Astrocyte (in vitro differentiated cells and primary cell): ENCODE measurements around the gene TTF2. TPM values are rescaled to one million over a fixed set of nuclear protein-coding genes. Genes with fewer than 3 reads are reported as not detected.
A peak's percentile ranks its signal among the peaks of the same experiment; 100 is the strongest.
"Not testable (repeated sequence)": the region's sequence is repeated elsewhere in the genome, so short reads cannot be mapped to it uniquely, and the experiment has no call there.

Experiments used
- DNase-seq: peaks from one replicate; pipeline ENCODE4 v3.0.0-alpha.2; 2010; ENCODE audit warnings: low read depth
- FAIRE-seq: peaks from 2 replicates; lab custom pipeline; 2011; peaks lifted over from hg19 to GRCh38; lab: Jason Lieb, UNC
- H2AFZ ChIP-seq: 2 replicates; pipeline ENCODE4 v1.6.0; 2012; ENCODE audit warnings: low read depth, low read length, inconsistent platforms
- H3K27ac ChIP-seq: 2 replicates; pipeline ENCODE4 v1.5.1; 2011; ENCODE audit warnings: low read depth, low read length, inconsistent platforms
- H3K27me3 ChIP-seq: 2 replicates; pipeline ENCODE4 v1.6.0; 2011; ENCODE audit warnings: low read length, inconsistent platforms; ENCODE audit not compliant: insufficient read depth
- H3K36me3 ChIP-seq: 2 replicates; pipeline ENCODE4 v1.5.1; 2011; ENCODE audit warnings: low read length, inconsistent platforms; ENCODE audit not compliant: insufficient read depth
- H3K4me1 ChIP-seq: 2 replicates; pipeline ENCODE4 v1.5.1; 2011; ENCODE audit warnings: low read length, inconsistent platforms; ENCODE audit not compliant: insufficient read depth
- H3K4me2 ChIP-seq: 2 replicates; pipeline ENCODE4 v1.6.0; 2012; ENCODE audit warnings: low read length, inconsistent platforms
- H3K4me3 ChIP-seq: 2 replicates; pipeline ENCODE4 v1.5.1; 2011; ENCODE audit warnings: low read depth, mild to moderate bottlenecking, low read length, inconsistent platforms; ENCODE audit not compliant: insufficient read depth
- H3K79me2 ChIP-seq: 2 replicates; pipeline ENCODE4 v1.6.0; 2012; ENCODE audit warnings: mild to moderate bottlenecking, low read length, inconsistent platforms; ENCODE audit not compliant: insufficient read depth
- H3K9ac ChIP-seq: 2 replicates; pipeline ENCODE4 v1.6.0; 2012; ENCODE audit warnings: mild to moderate bottlenecking, low read length, inconsistent platforms
- H3K9me3 ChIP-seq: 2 replicates; pipeline ENCODE4 v1.5.1; 2012; ENCODE audit warnings: low read depth, mild to moderate bottlenecking, low read length, inconsistent platforms; ENCODE audit not compliant: insufficient read depth
- H4K20me1 ChIP-seq: 2 replicates; pipeline ENCODE4 v1.6.0; 2012; ENCODE audit warnings: low read length, inconsistent platforms; ENCODE audit not compliant: insufficient read depth
- H3K27ac Mint-ChIP-seq: one replicate; pipeline ENCODE4 v1.8.0; 2021; ENCODE audit warnings: mild to moderate bottlenecking, mixed read lengths; ENCODE audit not compliant: unreplicated experiment
- H3K27me3 Mint-ChIP-seq: one replicate; pipeline ENCODE4 v1.8.0; 2021; ENCODE audit warnings: low read depth, mixed read lengths; ENCODE audit not compliant: unreplicated experiment
- H3K36me3 Mint-ChIP-seq: one replicate; pipeline ENCODE4 v1.8.0; 2021; ENCODE audit warnings: low read depth, mixed read lengths; ENCODE audit not compliant: unreplicated experiment
- H3K4me1 Mint-ChIP-seq: one replicate; pipeline ENCODE4 v1.8.0; 2021; ENCODE audit warnings: low read depth, mixed read lengths; ENCODE audit not compliant: unreplicated experiment
- H3K4me3 Mint-ChIP-seq: one replicate; pipeline ENCODE4 v1.8.0; 2021; ENCODE audit warnings: mild to moderate bottlenecking, moderate library complexity, mixed read lengths; ENCODE audit not compliant: unreplicated experiment
- H3K9me3 Mint-ChIP-seq: one replicate; pipeline ENCODE4 v1.8.0; 2021; ENCODE audit warnings: mild to moderate bottlenecking, mixed read lengths; ENCODE audit not compliant: unreplicated experiment
- EZH2 ChIP-seq: IDR thresholded peaks from 2 replicates; pipeline ENCODE4 v1.6.1; 2012; ENCODE audit warnings: mild to moderate bottlenecking, low read length, inconsistent platforms; ENCODE audit not compliant: insufficient read depth
- total RNA-seq: library from RNA; stranded (reverse); gene quantifications from 2 replicates; pipeline ENCODE4 v1.2.1, GENCODE V29; 2021
- TF ChIP-seq, protein P1 (sequence below): IDR thresholded peaks from 2 replicates; pipeline ENCODE4 v1.5.1; 2011; ENCODE audit warnings: low read depth, mild to moderate bottlenecking, inconsistent platforms, low read length, moderate library complexity; ENCODE audit not compliant: insufficient read depth

Gene TTF2
- total RNA-seq, 1 donor from 2014 or later, result 23.4 TPM

DNA sequence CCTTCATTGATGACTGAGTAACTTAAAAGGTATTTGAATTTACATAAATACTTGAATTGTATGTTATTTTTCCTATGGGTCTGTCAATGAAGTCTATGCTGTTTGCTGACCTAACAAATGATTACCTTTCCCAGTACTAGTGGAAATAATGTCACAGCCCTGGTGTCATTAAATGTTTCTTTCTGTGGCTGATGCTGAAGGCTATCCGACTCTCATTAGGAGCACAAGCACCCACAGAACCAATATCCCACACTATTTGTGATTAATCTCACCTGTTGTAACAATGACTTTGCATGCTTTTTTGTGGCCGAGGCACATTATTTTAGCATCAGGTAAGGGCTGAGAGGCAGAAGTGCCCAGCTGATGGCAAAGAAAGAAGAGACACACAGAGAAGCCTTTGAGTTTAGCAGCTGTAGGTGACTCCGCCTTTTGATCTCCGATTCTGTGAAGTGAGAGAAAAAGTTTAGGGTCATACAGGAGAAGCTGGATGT lies 87.3 kb downstream of the TTF2 start:
- peak; percentile 49 for FAIRE-seq
- H3K27ac ChIP-seq, result peak overlapping the region; percentile 88
- H4K20me1 ChIP-seq, result no peaks in the 10 kb centered on the region
- TF ChIP-seq EZH2, result no peak
- TF ChIP-seq, protein P1, sequence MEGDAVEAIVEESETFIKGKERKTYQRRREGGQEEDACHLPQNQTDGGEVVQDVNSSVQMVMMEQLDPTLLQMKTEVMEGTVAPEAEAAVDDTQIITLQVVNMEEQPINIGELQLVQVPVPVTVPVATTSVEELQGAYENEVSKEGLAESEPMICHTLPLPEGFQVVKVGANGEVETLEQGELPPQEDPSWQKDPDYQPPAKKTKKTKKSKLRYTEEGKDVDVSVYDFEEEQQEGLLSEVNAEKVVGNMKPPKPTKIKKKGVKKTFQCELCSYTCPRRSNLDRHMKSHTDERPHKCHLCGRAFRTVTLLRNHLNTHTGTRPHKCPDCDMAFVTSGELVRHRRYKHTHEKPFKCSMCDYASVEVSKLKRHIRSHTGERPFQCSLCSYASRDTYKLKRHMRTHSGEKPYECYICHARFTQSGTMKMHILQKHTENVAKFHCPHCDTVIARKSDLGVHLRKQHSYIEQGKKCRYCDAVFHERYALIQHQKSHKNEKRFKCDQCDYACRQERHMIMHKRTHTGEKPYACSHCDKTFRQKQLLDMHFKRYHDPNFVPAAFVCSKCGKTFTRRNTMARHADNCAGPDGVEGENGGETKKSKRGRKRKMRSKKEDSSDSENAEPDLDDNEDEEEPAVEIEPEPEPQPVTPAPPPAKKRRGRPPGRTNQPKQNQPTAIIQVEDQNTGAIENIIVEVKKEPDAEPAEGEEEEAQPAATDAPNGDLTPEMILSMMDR, result no peak
- no peaks in the 10 kb centered on the region for H3K79me2 ChIP-seq
- Mint-ChIP-seq H3K36me3 (no peaks in the 10 kb centered on the region), H3K4me1 (peaks cover 22% of the 10 kb centered on the region), H3K4me3 (no peak overlapping the region), H3K27me3 (no peaks in the 10 kb centered on the region), H3K27ac (peak overlapping the region; percentile 48), H3K9me3 (peaks cover 6% of the 10 kb centered on the region)
- H3K4me3 ChIP-seq, result peak overlapping the region; percentile 3
- H3K9me3 ChIP-seq, result no peaks in the 10 kb centered on the region
- no peak overlapping the region for H2AFZ ChIP-seq
- H3K4me2 ChIP-seq, result peak overlapping the region; percentile 72
- H3K27me3 ChIP-seq, result no peaks in the 10 kb centered on the region
- H3K4me1 ChIP-seq, result peaks cover 21% of the 10 kb centered on the region
- no peaks in the 10 kb centered on the region for H3K36me3 ChIP-seq
- DNase-seq, result no peak
- H3K9ac ChIP-seq, result peak overlapping the region; percentile 67

DNA sequence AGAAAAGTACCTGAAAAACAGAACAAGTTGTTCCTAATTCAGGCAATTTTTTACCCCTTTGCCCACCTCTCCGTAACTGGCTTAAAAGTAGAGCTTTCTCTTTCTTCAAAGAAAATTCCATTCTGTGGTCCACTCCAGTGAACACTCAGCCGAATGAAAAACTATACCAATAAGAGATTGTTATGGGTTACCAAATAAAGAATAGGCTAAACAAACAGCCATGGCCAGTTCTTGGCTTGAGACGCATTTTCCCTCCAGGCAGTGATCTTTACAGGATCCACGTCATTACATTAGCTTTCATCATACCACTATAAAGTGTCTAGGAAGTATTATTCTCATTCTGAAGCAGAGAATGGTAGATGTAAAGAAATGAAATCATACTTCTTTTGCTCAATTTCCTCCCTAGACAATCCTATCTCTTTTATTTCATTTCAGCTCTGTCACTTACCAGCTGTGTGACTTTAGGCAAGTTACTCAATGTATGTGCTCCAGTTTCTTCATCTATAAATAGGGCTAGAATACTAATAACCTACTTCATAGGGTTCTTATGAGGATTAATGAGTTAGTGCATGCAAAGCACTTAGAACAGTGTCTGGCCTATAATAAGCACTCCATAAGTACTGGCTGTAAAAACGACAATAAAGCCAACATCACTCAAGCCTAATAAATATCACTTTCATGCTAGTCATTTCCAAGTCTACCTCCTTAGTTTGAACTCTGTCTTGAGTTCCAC lies 87.9 kb downstream of the TTF2 start:
- Mint-ChIP-seq H3K4me3 (no peak overlapping the region), H3K9me3 (peaks cover 6% of the 10 kb centered on the region), H3K27ac (peak overlapping the region; percentile 48), H3K4me1 (peaks cover 22% of the 10 kb centered on the region), H3K27me3 (no peaks in the 10 kb centered on the region), H3K36me3 (no peaks in the 10 kb centered on the region)
- Histone ChIP-seq H3K36me3 (no peaks in the 10 kb centered on the region), H3K4me2 (peak overlapping the region; percentile 72), H3K27ac (peak overlapping the region; percentile 88), H3K4me3 (no peak overlapping the region), H3K79me2 (no peaks in the 10 kb centered on the region), H2AFZ (no peak overlapping the region), H3K9ac (peak overlapping the region; percentile 67), H3K27me3 (no peaks in the 10 kb centered on the region), H3K4me1 (peaks cover 16% of the 10 kb centered on the region), H4K20me1 (no peaks in the 10 kb centered on the region), H3K9me3 (no peaks in the 10 kb centered on the region)
- TF ChIP-seq, protein P1, result no peak
- DNase-seq, result peak; percentile 49
- FAIRE-seq, result peak; percentile 39

DNA sequence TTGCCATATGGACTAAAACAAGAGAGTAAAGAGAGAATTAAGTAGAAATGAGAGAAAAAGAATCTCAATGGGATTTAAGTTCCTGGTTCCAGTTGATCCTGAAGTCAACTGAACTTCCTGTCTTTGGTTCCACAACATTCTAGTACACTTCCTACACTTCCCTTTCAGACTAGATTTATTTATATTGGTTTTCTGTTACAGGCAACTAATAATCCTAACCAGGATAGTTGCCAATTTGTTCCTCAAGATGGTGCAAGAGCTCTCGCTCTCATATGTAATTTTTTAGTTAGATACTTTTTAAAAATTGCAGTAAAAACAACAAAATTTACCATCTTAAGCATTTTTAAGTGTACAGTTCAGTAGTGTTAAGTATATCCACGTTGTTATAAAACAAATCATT lies 90.2 kb downstream of the TTF2 start:
- no peak for DNase-seq
- no peaks in the 10 kb centered on the region for H3K9me3 ChIP-seq
- Mint-ChIP-seq H3K36me3 (no peaks in the 10 kb centered on the region), H3K9me3 (peaks cover 6% of the 10 kb centered on the region), H3K27ac (no peak overlapping the region), H3K27me3 (no peaks in the 10 kb centered on the region), H3K4me1 (peaks cover 20% of the 10 kb centered on the region), H3K4me3 (no peak overlapping the region)
- H3K27ac ChIP-seq, result no peak overlapping the region
- FAIRE-seq, result no peak
- no peaks in the 10 kb centered on the region for H3K36me3 ChIP-seq
- no peak overlapping the region for H2AFZ ChIP-seq
- no peak for TF ChIP-seq EZH2
- TF ChIP-seq, protein P1, result no peak
- H3K4me3 ChIP-seq, result no peak overlapping the region
- peaks cover 16% of the 10 kb centered on the region for H3K4me1 ChIP-seq
- H4K20me1 ChIP-seq, result no peaks in the 10 kb centered on the region
- H3K79me2 ChIP-seq, result no peaks in the 10 kb centered on the region
- no peaks in the 10 kb centered on the region for H3K27me3 ChIP-seq
- H3K9ac ChIP-seq, result no peak overlapping the region
- no peak overlapping the region for H3K4me2 ChIP-seq

DNA sequence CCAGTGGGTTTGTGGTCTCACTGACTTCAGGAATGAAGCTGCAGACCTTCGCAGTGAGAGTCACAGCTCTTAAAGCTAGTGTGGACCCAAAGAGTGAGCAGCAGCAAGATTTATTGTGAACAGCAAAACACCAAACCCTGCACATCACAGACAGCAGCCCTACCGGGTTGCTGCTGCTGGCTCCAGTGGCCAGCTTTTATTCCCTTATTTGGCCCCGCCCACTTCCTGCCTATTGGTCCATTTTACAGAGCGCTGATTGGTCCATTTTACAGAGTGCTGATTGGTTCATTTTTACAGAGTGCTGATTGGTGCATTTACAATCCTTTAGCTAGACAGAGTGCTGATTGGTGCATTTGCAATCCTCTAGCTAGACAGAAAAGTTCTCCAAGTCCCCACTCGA lies 91.2 kb downstream of the TTF2 start:
- not testable (repeated sequence) for H3K4me3 Mint-ChIP-seq

More for the DNA sequence above, 91.2 kb downstream of the TTF2 start:
- peaks cover 17% of the 10 kb centered on the region for H3K4me1 Mint-ChIP-seq
- H3K4me3 ChIP-seq, H3K79me2 ChIP-seq, H4K20me1 ChIP-seq, H3K4me2 ChIP-seq, H3K36me3 Mint-ChIP-seq, FAIRE-seq, H3K9me3 Mint-ChIP-seq, H3K9ac ChIP-seq, H3K27me3 ChIP-seq, H3K27ac Mint-ChIP-seq, H3K27ac ChIP-seq, H2AFZ ChIP-seq, H3K27me3 Mint-ChIP-seq, H3K9me3 ChIP-seq, DNase-seq, H3K36me3 ChIP-seq: not testable (repeated sequence)
- peaks cover 14% of the 10 kb centered on the region for H3K4me1 ChIP-seq
